ENCODE measurements around the gene GTF3C1. TPM values are rescaled to one million over a fixed set of nuclear protein-coding genes. Genes with fewer than 3 reads are reported as not detected.

Gene GTF3C1
- total and polyA plus RNA-seq, 2 of the 8 experiments (the other 6 are each of a cell fraction or from before 2014, with no cell fraction given): 89.3 to 126 TPM

DNA sequence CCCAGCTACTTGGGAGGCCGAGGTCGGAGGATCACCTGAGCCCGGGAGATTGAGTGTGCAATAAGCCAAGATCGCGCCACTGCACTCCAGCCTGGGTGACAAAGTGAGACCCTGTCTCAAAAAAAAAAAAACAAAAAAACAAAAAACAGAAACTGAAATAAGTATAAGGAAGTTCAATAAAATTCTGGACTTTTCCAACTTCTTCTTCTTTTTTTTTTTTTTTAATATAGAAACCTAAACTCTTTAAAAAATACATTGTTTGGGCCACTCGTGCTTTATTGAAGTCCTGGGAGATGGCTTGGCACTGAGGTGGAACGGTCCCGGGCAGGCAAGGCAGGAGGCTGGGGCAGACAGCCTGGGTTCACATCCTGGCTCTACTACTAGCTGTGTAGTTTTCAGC, 37.0 kb upstream of the GTF3C1 start:
- Histone ChIP-seq H3K27me3 (replicated peaks in 1 of 4; ENCODE audit: control insufficient read depth in 3 of 4, extremely low read depth in 1 of 4, insufficient read depth in 3 of 4, low read length in 3 of 4) (no peaks in the 10 kb centered on the region), H3K4ac (replicated peaks; ENCODE audit: insufficient read length, low read depth, low read length) (no peak overlapping the region), H3K9ac (replicated peaks in 1 of 4; ENCODE audit: extremely low read depth in 1 of 4, low read depth in 3 of 4, low read length in 3 of 4) (no peak overlapping the region), H2BK12ac (ENCODE audit: low read depth, low read length) (no peak overlapping the region), H3K23me2 (ENCODE audit: low read depth, low read length) (no peaks in the 10 kb centered on the region), H4K20me1 (replicated peaks in 1 of 2; ENCODE audit: control insufficient read depth in 1 of 2, insufficient read depth in 2 of 2, low read length in 2 of 2) (no peaks in the 10 kb centered on the region), H2AFZ (ENCODE audit: low read length) (no peak overlapping the region), H2AK5ac (ENCODE audit: low read depth, low read length) (no peak overlapping the region), H3K18ac (ENCODE audit: extremely low read depth, low read length) (no peak overlapping the region), H2BK15ac (ENCODE audit: low read length) (no peak overlapping the region), H3K4me3 (ENCODE audit: extremely low read depth in 1 of 4, insufficient read depth in 2 of 4, low read depth in 3 of 4, low read length in 4 of 4) (no peak overlapping the region), H2BK120ac (replicated peaks; ENCODE audit: low read depth, low read length) (no peak overlapping the region), H3K79me2 (ENCODE audit: control insufficient read depth in 1 of 2, insufficient read depth in 2 of 2, low read length in 2 of 2) (no peaks in the 10 kb centered on the region), H3K9me3 (ENCODE audit: insufficient read depth in 2 of 2, low read depth in 1 of 2, low read length in 1 of 2) (no peaks in the 10 kb centered on the region; a peak in 1 of 4 replicates), H2BK5ac (ENCODE audit: low read depth, low read length) (no peak overlapping the region), H3K56ac (replicated peaks; ENCODE audit: insufficient read length, low read depth, low read length) (no peak overlapping the region), H3K14ac (ENCODE audit: insufficient read length) (no peak overlapping the region), H4K91ac (replicated peaks; ENCODE audit: insufficient read length, low read length) (no peak overlapping the region), H3K4me2 (ENCODE audit: insufficient read depth in 1 of 2, low read depth in 2 of 2, low read length in 2 of 2) (no peak overlapping the region), H3K27ac (ENCODE audit: low read depth, low read length) (no peak overlapping the region), H4K8ac (ENCODE audit: extremely low read depth, insufficient read depth, low read length) (no peak overlapping the region), H3K79me1 (ENCODE audit: low read depth, low read length) (no peaks in the 10 kb centered on the region), H3K36me3 (ENCODE audit: control insufficient read depth in 2 of 4, insufficient read depth in 4 of 4, low read length in 3 of 4) (no peaks in the 10 kb centered on the region), H2BK20ac (ENCODE audit: low read length) (no peak overlapping the region), H3K23ac (ENCODE audit: insufficient read length) (no peak overlapping the region), H3K4me1 (replicated peaks in 1 of 4; ENCODE audit: control insufficient read depth in 3 of 4, insufficient read depth in 4 of 4, low read length in 3 of 4) (0 out of 7 replicates have a peak, but pooled peaks cover 0 to 2% (median 0%) of the 10 kb centered on the region in 4 experiments), H4K5ac (ENCODE audit: insufficient read length, low read depth, low read length) (no peak overlapping the region)
- no peak for TF ChIP-seq CEBPB (IDR thresholded peaks at IDR 0.05; ENCODE audit: low read depth, low read length)
- no peak for TF ChIP-seq SIN3A (conservative IDR thresholded peaks at IDR 0.05 in 1 of 2, IDR thresholded peaks at IDR 0.05 in 1 of 2; ENCODE audit: low read depth in 1 of 2, low read length in 2 of 2)
- TF ChIP-seq, protein P1, sequence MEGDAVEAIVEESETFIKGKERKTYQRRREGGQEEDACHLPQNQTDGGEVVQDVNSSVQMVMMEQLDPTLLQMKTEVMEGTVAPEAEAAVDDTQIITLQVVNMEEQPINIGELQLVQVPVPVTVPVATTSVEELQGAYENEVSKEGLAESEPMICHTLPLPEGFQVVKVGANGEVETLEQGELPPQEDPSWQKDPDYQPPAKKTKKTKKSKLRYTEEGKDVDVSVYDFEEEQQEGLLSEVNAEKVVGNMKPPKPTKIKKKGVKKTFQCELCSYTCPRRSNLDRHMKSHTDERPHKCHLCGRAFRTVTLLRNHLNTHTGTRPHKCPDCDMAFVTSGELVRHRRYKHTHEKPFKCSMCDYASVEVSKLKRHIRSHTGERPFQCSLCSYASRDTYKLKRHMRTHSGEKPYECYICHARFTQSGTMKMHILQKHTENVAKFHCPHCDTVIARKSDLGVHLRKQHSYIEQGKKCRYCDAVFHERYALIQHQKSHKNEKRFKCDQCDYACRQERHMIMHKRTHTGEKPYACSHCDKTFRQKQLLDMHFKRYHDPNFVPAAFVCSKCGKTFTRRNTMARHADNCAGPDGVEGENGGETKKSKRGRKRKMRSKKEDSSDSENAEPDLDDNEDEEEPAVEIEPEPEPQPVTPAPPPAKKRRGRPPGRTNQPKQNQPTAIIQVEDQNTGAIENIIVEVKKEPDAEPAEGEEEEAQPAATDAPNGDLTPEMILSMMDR (IDR thresholded peaks at IDR 0.05; ENCODE audit: control extremely low read depth in 1 of 3, insufficient read depth in 1 of 3, low read depth in 1 of 3, low read length in 3 of 3): no peak
- no peak for TF ChIP-seq GTF2F1 (IDR thresholded peaks at IDR 0.05; ENCODE audit: borderline replicate concordance, low read depth, low read length)
- TF ChIP-seq KDM5A (IDR thresholded peaks at IDR 0.05; ENCODE audit: low read length): no peak
- no peak for TF ChIP-seq RFX5 (IDR thresholded peaks at IDR 0.05; ENCODE audit: borderline replicate concordance, low read depth, low read length)
- no peak for DNase-seq (ENCODE audit: low read depth in 1 of 2, low spot score in 2 of 2)
- POLR2A ChIA-PET (ENCODE audit: partially characterized antibody): no interaction called here
- CTCF ChIA-PET (ENCODE audit: partially characterized antibody): no interaction called here
- WGBS, 2 experiments (ENCODE audit: extremely low coverage in 1 of 2, insufficient coverage in 1 of 2, insufficient read length in 1 of 2, insufficient replicate concordance in 2 of 2, low coverage in 1 of 2, low lambda C conversion rate in 2 of 2, missing lambda C conversion rate in 1 of 2): 87% methylated on average over 8 of the region's 8 CpGs; no CpG with 5 or more reads in 1 of the 2 experiments
- FAIRE-seq: no peak
